ENCODE data around the gene TMEM178B. TPM values are rescaled to one million over a fixed set of nuclear protein-coding genes. Genes with fewer than 3 reads are reported as not detected.
"Not testable (repeated sequence)": the region's sequence is repeated elsewhere in the genome, so short reads cannot be mapped to it uniquely, and the experiment has no call there.

The TMEM178B gene
- total RNA-seq, 1 experiment from 2014 or later: 4.3 TPM

- no peak for DNase-seq (ENCODE audit: low read depth)
Observed at GRCh38 chr7:141304291-141304690, 230.4 kb downstream of the TMEM178B start.

DNA sequence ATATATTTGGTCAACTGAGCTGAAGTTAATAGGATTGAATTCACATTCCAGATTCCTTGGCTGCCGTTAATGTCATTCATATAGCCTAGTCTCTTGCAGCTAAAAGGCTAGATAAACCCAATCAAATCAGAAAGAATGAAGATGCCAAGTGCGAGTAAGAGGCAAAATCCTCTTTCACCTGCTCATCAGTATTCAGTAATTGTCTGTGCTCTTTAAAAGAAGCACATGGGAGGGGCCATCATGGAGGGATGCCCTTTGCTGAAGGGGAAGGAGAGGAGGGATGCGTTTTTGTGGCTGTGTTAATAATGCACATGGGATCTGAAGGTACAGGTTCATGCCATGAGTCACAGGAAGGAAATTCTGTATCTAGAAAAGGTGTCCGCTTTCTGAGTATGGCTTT, 232.2 kb downstream of the TMEM178B start:
- DNase-seq (ENCODE audit: low read depth): no peak

DNA sequence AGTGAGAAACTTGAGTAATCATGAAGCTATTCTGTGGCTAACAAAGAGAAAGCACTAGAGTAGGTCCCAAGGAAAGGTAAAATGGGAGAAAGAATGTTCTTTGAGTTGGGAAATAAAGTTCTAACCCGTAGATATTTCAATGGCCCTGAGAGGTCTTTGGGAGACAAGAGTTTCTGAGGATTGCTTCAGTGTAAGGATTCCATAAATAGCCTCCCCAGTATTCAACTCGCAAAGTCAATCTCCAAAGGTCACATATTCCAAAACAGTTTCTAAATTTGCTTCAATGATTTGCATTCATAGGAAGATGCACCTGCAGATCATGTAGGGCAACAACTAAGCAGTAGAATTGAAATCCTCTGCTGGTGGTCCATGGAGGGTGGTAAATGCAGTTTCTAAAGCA, 238.5 kb downstream of the TMEM178B start:
- no peak for DNase-seq (ENCODE audit: low read depth)

DNA sequence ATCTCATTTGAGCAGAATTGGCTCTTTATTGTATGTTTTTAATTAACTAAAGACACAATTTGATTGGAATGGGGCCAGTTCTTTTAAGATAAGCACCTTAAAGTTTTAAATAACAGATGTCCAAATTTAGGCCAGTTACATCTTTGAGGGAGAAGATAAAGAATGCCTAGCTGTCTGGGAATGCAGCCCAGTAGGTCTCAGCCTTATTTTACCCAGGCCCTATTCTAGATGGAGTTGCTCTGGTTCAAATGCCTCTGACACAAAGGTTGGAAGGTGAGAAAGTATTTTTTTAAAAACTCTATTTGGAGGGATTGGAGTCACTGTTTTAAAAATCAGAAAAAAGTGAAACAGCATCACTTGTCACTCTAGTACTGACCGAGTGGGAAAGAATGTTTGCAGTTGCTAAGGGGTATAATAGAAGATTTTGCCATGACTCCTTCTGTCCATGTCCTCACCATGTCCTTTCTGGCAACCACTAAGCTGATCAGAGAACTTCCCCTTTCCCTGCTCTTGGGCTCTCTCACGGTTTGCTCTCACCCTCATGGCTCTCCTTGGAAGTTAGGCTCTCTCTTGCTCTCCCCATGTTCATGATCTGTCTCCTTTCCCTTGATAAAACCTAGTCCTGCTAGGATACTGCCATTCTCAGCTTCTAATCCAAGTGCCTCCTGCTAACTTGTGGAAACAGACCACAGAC, 239.1 kb downstream of the TMEM178B start:
- no peak for DNase-seq (ENCODE audit: low read depth)

DNA sequence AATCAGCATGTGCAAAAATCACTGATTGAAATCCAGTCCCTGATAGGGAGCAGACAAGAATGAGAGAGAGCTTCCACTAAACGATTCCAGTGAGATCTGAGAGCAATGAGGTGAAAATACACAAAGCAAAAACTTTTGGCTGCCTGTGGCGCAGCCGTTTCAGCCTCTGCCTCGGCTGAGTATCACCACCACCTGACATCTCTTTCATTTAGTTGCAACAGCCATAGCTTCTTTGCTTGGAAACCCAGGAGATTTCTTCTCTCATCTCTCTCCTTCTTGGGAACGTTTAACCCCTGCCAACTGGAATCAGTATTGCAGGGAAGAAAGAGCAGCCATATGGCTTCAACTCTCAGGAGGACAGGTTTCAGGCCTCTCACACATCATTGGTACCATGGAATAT, 240.0 kb downstream of the TMEM178B start:
- no peak for DNase-seq (ENCODE audit: low read depth)

DNA sequence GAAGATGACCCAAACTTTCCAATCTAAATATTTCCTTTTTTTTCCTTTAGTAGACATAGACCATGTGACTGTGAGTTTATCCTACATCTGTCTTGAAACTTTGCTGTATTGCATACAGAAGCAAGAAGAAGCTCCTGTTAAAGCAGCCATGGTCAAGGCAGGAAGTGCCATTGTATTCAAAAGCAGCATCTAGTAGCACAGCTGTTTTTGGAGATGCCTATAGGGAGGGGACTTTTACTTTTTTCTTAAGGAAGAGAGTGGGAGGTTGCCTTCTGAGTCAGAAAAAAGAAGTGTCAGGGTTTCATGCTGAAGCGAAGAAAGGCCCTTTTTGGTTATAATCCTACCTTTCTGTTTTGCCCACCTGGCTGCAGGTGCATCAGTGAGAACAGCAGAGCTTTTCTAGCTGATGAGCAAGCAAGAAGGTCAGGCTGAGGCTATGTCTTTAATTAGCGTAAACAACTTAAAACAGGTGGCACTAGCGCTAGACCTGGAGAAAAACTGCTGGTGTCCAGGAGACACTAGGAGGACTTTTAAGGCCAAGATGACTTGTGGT, 243.2 kb downstream of the TMEM178B start:
- no peak for DNase-seq (ENCODE audit: low read depth)

DNA sequence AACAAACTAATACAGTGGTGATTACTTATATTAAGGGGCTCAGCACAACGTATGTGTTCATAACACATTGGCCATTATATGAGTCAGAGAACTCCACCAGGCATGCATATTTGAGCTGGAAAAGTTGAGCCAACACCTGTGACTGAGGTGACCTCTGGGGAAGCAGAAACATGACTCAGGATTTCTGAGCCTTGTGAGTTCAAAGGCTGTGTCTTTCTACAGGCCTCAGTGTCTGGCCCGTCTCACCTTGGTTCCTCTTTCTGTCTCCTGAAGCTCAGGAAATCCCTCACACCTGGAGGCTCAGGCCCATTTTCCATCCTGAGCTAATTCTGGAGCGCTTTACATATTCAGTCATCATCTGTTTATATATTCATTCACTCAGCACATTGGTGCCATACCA, 246.4 kb downstream of the TMEM178B start:
- peak; percentile 68 for DNase-seq (ENCODE audit: low read depth)

DNA sequence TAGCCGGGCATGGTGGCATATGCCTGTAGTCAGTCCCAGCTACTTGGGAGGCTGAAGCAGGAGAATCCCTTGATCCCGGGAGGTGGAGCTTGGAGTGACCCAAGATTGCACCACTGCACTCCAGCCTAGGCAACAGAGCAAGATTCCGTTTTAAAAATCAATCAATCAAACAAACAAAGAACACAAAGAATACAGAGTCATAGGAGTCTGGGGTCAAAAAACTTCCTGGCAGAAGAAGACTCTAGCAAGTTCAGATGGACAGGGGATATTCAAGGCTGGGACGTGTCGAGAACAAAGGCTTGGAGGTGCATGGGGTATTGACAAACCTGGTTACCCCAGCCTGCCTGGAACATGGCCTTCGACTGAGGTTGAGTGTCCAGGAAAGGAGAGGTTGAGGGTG, 248.5 kb downstream of the TMEM178B start:
- DNase-seq (ENCODE audit: low read depth): no peak

DNA sequence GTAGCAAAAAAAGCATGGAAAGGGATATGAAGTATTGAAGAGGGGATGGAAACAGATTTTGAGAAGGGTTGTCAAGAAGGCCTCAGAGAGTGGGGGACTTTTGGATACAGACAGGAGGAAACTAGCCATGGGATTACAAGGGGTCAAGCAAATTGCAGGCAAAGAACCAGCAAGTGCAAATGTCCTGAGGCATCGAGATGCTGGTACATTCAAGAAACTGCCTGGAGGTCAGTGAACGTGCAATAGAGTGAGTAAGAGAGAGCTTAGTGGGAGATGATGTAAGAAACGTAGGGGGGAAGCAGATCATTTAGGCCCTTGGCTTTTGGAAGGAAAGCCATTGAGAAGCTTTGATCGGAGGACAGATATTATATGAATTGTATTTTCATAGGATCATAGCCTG, 250.0 kb downstream of the TMEM178B start:
- no peak for DNase-seq (ENCODE audit: low read depth)

GRCh38 chr7:141324870-141325269, 251.0 kb downstream of the TMEM178B start:
- no peak for DNase-seq (ENCODE audit: low read depth)

DNA sequence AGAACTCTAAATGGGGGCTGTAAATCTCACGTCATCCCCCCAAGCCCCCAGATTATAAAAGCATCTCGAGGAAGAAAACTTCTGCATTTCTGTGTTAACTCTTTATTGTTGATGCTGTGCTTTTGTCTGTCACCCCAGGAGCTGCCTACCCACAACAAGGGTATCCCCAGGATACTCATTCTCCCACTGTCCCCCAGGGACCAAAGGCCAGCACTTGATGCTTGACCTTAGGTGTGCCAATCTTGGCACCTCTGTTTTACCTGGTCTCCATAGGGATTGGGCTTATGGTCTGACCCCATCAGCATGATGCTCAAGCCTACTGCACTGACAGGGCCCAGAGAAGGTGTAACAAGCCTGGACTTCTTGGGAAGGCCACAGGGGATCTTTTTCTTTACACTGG, 251.4 kb downstream of the TMEM178B start:
- DNase-seq (ENCODE audit: low read depth): no peak

- no peak for DNase-seq (ENCODE audit: low read depth)
Observed at GRCh38 chr7:141328290-141328689, 254.4 kb downstream of the TMEM178B start.

- not testable (repeated sequence) for DNase-seq (ENCODE audit: low read depth)
Observed at GRCh38 chr7:141330285-141330684, 256.4 kb downstream of the TMEM178B start.

- DNase-seq (ENCODE audit: low read depth): peak; percentile 36
Observed at GRCh38 chr7:141333459-141333858, 259.6 kb downstream of the TMEM178B start.

GRCh38 chr7:141335164-141335563, 261.3 kb downstream of the TMEM178B start:
- DNase-seq (ENCODE audit: low read depth): no peak

DNA sequence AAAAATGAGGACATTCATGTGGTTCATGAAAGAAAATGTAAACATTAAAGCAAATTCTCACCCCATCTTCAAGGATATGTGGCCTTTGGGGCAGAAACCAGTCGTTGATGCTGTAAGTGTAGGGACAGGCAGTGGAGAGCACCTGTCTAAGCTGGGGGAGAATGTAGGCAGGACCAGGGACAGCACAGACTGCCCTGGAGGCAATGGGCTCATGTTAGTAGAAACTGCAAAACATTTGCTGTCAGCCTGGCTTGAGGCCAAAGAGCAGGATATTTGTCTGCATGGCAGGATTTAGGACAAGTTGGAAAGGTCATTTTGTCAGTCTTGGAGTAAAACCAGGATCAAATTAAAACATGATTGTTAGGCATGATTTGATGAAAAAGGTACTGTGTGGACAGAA, 265.7 kb downstream of the TMEM178B start:
- no peak for DNase-seq (ENCODE audit: low read depth)

DNA sequence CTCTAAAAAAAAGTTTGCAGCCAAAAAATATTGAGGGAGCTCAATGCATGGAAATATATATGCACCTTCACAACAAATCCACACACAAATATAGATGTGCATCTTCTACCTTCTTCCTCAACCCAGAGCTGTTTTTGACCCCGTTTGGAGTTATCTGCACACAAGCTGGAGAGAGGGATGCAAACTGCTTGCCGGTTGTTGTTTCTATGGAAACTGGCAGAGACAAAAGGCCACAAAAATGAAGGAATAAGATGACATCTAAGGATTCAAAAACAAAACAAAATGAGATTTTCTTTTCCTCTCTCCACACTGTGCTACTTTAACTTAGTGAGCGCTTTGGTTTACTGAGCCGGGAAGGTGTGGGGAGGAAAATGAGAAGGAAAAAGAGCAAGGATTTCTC, 267.1 kb downstream of the TMEM178B start:
- no peak for DNase-seq (ENCODE audit: low read depth)

DNA sequence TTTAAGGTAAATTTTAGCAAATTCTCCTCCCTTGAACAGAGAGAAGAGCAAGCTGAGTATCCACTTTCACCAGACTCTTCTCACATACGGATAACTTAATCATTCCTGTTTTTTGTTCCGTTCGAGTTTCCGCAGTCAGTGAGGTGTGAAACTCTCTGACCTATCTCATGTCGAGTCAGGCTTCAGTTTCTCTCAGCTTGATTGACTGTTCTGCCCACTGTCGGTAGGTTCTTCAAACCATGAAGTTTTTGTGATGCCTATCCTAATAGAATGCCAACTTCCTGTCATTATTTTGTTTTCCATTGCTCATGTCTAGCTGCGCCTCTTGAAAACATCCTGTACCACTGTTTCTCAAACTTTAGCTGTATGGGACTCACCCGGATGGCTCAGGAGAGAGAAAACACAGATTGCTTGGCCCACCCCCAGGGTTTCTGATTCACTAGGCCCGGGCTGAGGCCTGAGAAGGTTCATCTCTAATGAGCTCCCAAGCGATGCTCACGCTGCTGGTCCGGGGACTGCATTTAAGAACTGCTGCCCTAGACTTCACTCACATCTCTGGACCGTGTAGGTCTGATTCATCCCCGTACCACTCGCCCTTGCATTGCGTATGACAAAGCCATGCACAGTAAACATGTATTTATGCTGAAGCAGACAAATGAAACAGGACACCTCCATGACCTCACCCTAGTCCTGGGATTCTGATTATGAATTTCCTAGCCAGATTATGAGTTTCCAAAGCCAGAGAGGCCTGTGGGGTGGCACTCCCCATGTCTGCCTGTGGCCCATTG, 269.0 kb downstream of the TMEM178B start:
- DNase-seq (ENCODE audit: low read depth): no peak

DNA sequence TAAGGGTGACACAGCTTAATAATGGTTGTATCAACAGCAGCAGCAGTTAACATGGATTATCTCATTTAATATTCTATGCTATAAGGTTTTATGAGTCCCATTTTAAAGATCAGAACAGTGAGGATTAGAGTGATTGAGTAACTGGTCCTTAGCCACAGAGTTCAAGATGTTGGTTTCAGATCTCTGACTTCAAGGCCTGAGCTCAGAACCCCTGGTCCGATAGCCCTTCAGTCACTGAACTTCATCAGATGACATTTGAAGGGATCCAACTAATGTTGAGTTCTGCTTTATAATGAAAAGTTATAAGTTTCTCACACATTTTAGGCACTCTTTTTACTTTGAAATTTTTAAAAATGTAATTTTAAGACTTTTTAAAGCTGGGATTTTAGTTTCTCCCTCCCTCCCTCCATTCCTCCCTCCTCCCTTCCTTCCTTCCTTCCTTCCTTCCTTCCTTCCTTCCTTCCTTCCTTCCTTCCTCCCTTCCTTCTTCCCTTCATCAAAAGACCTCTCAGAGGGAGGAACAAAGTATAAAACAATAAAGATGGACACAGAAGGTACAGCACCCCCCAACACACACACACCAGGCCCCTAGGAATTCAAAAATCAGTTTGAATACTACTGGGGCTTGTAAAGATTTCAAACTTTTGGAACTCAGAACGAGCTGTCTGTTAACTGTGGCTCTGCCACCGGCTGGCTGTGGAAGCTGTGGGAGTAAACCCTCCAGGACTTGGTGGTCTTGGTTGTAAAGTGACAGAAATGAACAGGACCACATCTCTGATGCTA, 270.5 kb downstream of the TMEM178B start:
- DNase-seq (ENCODE audit: low read depth): no peak

GRCh38 chr7:141348728-141349127, 274.9 kb downstream of the TMEM178B start:
- no peak for DNase-seq (ENCODE audit: low read depth)

DNA sequence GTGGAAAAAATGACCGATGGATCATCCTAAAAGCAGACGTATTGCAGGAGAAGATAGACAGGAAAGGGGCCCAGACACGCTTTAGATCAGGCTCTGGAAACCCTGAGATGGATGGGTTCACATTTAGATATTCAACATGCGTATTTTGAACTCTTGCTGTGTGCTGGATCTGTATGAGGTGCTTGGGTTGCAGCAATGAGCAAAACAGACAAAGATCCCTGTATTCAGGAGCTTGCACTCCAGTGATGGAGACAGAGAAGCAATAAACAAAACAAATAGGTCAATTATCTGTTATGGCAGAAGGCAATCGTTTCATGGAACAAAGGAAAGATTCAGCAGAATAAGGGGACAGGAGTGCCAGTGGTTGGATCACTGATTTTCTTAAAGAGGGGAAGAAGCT, 275.5 kb downstream of the TMEM178B start:
- no peak for DNase-seq (ENCODE audit: low read depth)

DNA sequence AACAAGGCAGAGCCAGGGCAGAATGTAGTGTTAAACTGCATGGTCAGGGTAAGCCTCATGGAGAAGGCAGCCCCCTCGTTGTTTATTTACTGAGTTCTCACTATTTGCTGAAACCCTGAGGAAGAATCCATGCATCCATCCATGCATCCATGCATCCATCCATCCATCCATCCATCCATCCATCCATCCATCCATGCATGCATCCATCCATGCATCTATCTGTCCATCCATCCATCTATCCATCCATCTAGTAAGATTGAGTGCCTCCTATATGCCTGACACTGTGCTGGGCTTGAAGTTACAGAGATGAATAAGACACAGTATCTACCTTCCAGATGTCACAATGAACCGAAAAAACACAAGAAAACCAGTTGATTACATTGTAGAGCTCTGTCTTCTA, 275.9 kb downstream of the TMEM178B start:
- DNase-seq (ENCODE audit: low read depth): no peak

Data from RPMI7951 (cell line).